Stimulated activated CD4-positive, alpha-beta T cell treated with anti-CD3 and anti-CD28 coated beads, TNF-alpha, amount 100 ng/mL, for 4 hours (primary cell): ENCODE results near the gene DAPK1.
"Not testable (repeated sequence)": the region's sequence is repeated elsewhere in the genome, so short reads cannot be mapped to it uniquely, and the experiment has no call there.

Experiments
- DNase-seq, 3 experiments: peaks; one replicate each; pipeline ENCODE4 v3.0.0-alpha.2; 2020; ENCODE audit warnings: low read depth in 3 of 3

Gene DAPK1

DNA sequence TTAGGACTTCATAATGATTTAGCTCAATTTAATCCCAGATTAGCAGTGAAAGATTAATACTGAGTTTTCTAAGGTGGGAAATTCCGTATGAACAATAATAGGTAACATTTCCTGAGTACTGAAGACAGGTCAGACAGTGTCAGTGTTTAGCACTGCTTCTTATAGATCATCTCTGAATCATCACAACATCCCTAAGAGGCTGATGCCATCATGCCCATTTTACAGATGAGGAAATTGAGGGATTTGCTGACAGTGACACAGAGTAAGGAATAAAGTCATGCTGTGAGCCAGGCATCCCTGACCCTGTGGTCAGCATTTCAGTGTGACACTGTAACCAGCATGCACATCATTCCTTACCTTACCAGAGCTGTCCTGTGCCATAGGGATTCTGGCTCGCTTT lies 44.5 kb downstream of the DAPK1 start:
- DNase-seq, result no peak

DNA sequence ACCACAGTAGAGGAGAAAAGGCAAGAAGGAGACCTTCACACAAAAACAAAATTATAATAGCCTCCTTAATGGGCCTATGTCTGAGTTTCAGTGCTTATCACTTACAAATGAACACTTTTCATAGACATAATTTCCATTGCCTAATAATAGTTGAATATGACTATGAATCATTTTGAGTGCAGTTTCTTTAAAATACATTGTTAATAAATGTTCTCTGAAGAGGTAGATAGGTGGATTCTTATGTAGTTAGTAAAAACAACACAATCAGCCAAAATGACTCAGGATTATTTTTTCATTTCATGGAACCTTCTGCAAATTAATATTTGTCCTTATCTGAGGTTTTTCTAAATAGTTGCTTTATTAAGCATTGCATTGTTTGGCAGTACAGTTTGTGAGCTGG lies 45.6 kb downstream of the DAPK1 start:
- no peak for DNase-seq

DNA sequence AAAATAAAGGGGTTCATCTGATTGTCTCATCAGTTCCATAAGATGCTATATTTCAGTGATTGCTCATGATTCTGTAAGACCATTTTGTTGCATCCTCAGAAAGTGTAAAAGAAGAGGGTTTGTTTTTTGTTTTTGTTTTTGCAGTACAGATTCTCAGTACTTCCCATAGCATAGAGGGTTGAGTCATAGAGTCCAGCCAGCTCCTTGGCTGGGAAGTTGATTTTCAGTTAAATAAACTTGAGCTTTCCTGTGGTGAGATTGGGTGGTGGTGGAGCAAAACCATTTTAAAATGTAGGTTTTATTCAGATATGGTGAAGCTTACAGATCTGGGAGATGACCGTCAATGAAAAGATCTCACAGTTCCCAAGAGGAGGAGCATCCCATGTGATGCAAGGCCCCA lies 48.2 kb downstream of the DAPK1 start:
- DNase-seq, result no peak

DNA sequence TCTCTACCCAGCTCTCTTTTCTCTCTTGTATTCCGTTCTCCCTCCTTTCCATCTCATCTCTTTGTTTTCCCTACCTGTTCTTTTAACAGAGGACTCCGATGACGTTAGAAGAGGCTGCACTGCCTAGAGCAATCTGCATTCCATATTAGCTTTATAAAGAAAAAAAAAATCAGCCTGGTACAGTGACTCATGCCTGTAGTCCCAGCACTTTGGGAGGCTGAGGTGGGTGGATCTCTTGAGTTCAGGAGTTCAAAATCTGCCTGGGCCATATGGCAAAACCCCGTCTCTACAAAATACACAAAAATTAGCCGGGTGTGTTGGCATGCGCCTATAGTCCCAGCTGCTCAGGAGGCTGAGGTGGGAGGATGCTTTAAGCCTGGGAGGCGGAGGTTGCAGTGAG lies 49.0 kb downstream of the DAPK1 start:
- no peak for DNase-seq

DNA sequence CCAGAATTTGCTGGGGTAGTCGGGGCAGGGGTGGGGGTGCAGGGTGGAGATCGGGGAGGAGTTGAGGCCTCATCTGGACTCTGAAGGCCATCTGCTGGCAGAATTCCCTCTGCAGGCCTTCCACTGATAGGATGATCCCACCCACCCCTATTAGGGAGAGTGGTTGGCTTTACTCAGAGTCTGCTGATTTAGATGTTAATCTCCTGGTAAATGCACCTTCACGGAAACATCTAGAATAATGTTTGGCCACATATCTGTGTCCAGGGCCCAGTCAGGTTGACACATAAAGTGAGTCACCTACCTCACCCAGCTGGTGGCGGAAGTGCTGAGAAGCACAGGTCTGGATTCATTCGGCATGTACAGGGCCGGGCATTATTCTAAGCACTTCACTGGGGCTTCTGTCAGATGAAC lies 50.0 kb downstream of the DAPK1 start:
- DNase-seq, result no peak

DNA sequence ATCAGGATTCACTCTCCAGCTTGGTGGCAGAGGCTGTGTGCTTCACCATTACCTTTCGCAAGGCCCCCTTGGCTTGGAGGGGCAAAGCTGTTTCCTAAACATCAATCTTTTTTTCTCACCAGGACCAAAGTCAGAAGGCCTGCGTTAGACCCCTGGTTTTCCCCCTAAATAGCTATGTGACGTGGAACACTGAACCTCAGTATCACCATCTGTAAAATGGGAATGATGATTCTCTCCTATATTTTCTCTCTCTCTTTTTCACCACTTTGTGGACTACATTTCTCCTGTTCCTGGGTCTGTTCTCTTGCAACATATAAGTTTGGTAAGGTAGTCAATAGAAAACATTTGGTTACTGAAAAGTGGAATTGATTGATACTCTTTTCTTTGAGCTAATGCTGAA lies 50.5 kb downstream of the DAPK1 start:
- DNase-seq, result no peak

DNA sequence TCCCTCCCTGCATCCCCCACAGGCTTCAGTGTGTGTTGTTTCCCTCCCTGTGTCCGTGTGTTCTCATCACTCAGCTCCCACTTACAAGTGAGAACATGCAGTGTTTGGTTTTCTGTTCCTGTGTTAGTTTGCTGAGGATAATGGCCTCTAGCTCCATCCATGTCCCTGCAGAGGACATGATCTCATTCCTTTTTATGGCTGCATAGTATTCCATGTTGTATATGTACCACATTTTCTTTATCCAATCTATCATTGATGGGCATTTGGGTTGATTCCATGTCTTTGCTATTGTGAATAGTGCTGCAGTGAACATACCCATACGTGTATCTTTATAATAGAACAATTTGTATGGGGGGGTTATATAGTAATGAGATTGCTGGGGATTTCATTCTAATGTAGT lies 51.4 kb downstream of the DAPK1 start:
- DNase-seq, result not testable (repeated sequence)

DNA sequence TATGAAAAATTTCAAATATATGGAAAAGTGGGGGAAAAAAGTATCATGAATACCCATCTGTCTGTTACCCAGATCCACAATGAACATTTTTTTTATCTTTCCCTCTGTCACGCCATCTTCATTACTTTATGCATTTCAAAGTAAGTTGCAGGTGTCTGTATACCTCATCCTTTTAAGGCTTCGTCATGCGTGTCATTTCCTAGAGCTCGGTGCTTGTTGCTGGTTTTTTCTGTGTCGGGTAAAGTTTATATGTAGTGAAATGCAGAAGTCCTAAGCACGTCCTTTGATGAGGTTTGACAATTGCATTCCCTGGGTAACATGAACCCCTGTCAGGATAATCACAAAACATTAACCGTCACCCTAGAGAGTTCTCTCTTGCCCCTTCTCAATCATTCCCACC lies 52.1 kb downstream of the DAPK1 start:
- DNase-seq, result no peak

DNA sequence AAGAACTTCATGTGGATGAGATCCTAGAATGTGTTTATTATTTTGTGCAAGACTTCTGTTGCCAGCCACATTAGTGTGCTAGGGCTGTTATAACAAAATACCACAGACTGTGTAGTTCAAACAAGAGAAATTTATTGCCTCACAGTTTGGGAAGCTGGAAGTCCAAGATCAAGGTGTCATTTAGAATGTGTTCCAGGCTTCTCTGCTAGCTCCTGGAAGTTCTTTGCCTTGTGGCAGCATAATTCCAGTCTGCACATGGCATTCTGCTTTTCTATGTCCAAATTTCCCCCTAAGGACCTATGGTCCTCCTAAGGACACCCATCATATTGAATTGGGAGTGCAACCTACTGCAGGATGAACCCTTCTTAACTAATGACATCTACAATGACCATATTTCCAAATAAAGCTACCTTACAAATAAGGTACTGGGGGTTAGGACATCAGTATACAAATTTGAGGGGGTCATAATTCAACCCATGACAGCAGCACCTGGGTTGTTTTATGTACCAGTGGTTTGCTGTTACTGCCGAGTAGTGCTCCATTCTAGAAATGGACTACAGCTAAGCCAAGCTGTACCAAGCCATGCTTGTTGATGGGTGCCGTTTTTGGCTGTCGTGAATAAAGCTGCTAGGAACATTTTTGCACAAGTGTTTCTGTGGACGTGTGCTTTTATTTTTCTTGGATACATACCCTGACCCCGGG lies 52.7 kb downstream of the DAPK1 start:
- no peak for DNase-seq

DNA sequence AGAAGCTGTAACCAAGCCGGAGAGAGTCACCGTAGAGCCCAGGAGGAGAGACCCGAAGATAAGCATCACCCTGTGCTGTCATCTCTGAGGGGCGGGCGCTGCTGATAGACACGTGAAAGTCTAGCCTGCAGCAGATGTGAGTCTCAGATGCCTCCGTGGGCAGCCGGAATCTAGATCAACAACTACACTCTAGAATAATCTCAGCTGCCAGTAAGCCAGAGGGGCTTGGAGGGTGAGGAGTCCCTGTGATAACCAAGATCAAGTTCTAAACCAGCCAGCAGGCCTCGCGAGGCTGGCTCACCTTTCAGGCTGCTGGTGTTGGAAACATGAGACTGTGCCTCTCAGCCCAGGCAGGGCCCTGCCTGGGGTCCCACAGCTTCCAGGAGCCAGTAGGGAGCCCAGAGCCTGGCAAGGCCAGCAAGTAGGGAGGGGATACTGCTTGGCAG lies 54.1 kb downstream of the DAPK1 start:
- no peak for DNase-seq

DNA sequence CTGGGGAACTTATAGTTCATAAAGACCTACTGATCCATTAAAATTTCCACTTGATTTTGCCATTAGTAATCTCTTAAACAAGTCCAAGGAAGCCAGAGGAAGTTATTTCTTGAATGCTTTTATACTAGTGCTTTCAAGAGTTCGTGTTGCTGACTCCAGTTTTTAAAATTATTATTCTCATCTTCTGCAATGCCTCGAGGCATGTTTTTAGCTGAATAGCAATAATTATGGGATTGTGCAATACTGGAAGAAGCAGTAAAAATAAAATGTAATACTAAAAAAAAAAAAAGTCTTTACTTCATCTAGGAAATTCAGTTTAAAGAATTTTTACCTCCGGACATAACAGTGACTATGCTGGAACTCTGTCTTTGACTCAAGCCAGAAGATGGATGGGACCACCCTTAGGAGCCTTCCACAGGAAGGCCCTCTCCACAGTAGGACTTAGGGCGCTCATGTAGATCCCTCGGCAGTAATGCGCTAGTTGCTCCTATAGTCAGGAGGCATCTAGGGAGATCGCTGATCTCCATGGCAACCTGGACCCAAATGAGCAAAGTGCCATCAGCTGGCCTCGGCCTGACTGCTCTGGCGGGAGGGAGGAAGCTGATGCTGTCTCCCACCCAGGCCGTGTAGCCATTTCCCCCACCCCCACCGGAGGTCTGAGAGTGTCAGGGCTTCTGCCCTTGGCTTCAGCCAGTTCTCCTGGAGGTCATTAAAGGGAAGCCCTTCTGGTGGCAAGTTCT lies 56.7 kb downstream of the DAPK1 start:
- no peak for DNase-seq

DNA sequence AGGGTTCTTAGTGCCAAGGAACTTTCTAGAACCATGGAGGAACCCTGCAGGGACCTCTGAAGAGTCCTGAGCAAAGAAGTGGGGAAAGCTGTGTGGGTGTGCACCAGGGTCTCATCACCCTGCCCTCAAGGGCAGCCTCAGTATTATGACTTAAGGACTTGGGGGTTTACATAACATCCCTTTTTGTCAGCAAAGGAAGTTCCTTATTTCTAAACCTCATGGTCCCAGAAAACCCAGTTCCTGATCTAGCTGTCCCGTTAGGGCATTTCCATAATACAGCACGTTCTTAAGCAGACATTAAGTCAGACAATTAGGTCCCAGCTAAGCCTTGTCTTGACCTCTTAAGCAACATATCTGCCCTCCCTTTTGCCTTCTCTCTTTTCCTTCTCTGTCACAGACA lies 57.3 kb downstream of the DAPK1 start:
- DNase-seq, result no peak

DNA sequence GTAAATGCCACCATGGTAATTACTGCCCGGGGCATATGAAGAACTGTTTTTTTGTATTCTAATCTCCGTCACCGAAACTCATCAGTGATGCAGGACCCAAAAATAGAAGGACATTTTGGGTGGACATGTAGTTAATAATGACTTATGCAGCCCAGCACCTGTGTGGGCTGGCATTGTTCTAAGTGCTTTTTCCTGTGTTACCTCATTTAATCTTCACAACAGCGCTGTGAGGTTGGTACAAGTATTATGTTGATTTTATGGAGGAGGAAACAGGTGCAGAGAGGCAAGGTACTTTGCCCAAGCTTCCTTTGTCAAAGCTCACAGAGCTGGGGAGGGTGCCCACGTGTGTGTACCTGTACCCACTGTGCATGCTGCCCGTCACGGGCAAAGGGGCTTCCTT lies 58.4 kb downstream of the DAPK1 start:
- DNase-seq, result no peak

DNA sequence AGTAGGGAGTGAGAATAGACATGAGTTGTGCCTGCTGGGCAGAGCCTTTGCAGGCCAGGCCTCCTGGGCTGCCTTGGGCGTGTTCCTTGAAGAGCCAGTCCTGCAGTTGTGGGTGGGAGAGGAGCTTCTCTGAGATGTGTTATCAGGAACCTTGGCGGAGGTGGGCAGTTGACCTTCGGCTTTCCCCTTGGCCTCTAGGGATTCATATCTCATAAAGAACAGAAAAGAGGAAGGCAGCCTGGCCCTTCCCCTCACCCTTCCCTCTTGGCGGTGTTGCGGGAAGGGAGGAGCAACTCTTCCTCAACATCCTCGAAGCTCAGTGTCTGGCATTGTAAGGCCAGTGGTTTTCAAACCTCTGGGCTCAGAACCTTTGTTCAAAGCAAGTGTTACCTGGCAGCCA lies 59.2 kb downstream of the DAPK1 start:
- DNase-seq, result no peak

DNA sequence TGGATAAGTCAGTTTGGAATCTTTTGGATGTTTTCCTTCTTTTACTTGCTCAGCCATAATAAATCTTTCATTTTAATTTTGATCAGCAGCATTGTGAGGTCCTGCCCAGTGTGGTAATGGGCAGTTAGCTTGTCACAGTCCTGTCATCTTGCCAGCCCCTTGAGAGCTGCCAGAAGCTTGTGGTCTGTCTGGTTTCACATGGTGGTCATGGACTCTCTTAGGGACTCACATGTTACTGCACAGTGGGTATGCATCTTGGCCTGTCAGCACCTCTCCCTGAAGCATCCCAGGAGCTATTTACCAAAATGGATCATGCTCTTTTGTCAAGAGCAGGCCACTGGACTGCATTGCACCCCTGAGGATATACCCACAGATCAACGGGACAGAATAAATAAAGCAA lies 60.3 kb downstream of the DAPK1 start:
- DNase-seq, result no peak

DNA sequence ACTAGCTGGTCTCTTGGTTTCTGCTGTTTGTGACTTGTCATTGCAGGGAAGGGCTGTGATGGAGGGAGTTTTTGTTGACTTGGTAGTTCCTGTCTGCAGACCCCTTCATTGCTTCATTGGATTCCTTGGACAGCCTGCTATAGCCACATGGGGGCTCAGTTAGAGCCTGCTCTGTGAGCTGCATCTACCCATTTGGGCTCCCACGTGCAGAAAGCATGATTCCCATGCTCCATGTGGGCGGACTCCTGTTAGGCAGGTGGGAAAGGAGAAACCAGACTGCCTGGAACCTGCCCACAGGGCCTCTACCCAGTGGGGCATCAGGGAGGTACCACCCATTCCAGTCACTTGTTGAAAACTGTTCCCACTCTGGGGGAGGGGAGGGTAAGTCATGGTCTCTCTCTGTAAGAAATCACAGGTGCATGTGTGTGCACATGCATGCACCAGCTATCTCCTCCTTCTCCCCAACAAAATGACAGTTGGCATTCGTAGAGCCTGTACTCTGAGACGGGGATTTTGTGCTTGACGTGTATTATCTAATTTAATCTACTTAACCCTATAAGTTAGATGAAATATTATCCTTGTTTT lies 61.0 kb downstream of the DAPK1 start:
- no peak for DNase-seq

DNA sequence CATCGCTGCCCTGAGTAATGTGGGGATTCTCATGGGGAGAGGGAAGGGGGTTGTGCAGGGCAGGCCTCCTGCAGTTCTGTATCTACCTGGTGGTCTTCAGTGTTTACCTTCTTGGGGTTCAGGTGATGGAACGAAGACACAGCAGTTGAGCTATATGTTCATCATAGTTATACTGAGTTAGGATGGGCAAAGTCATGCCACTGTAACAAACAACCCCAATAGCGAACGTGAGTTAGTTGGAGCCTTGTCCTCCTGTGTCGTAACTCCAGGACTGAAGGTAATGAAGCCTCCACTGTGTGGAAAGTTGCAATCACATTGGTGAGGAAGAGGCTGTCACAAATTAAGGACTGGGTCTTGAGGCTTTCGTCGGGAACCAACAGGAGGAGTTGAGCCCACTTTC lies 64.4 kb downstream of the DAPK1 start:
- no peak for DNase-seq

DNA sequence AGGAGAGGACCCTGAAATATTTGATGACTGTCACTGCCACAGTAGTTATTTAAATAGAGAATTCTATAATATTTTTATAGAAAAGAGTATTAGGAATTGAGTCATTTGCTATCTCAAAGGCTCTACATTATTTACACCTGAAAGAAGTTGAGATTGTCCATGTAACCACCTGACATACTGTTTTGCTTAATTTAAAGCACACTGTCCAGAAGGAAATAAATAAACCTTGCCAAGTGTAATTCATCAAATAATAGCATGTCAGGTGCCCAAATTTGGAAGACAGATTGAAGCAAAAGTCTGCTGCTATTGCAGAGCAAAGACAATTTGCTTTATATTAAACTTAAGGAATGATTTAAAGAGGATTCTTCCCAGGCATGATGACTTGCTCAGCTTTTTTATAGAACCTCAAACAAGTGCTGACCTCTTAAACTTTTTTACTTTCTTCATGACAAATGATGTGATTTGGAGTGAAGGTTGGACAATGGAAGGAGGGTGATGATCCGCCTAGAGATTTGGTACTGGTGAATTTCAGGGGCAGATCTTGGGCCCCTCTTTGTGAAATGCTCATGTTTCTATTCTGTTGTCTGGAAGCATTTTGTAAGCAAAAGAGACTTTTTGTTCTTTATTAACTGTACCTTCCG lies 65.0 kb downstream of the DAPK1 start:
- DNase-seq, result no peak

DNA sequence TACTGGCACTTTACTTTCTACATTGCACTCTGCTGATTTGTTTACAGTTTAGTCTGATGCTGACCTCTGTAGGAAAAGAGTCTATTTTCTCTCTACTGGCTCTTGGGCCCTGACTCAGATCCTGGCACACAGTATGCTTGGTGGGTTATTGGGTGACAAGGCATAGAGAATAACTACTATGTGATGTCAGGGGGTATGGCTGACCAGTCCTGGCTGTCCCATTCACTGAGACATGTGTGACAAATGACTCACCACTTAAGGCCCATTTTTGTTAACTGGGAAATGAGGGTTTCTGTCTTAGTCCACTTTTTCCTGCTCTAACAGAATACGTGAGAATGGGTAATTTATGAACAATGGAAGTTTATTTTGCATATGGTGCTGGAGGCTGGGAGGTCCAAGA lies 66.4 kb downstream of the DAPK1 start:
- DNase-seq, result no peak

DNA sequence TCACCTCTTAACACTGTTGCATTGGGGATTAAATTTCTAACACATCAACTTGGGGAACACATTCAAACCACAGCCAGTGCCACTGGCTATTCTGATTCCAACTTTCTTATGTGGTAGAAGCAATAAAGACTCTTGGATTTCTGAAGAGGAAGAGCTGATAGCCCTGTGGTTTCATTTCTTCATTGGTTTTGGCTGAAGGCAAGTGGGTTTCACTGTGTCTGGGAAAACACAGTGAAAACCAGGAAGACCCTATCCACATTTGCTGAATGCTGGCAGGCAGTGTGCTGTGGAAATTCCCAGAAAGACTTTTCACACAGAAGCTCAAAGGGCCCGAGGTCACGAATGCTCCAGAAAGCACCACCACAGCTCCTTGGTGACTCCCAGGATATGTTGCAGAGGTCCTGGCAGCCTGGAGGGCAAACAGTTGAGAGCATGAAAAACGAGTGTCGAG lies 67.1 kb downstream of the DAPK1 start:
- DNase-seq, result no peak

DNA sequence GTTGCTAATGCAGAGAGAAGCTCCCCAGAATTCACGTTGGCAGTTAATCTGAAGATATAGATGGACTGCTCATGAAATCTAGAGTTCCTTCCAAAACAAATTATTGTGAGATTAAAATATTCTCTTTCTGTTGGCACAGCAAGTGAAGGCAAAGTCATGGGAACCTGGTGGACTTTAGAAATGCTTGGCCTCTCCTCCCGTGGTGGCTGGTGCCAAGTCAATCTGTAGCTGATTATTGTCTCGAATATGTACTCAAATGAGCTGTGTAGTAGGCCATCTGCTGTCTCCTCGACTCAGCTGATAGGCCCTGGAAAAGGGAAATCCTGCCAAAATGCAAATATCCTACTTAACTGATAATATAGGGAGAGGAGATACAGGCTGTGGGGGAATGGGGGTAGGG lies 69.3 kb downstream of the DAPK1 start:
- DNase-seq, result no peak

DNA sequence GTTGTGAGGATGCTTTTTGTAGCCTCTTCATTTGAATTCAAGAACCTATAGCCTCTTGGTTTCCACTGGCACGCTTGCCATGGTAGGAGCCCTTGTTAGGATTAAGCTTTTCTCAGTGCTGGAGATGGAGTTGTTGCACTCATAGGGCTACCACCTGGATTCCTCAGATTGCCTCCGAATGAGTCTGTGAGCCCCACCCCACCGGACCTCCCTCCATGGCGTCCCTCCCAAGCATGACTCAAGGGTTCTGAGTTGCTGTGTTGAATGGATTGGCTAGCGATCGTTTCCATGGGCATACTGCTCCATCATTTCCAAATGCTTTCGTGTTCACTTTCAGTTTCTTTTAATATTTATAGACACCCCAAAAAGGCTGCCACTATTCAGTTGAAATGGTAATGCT lies 69.9 kb downstream of the DAPK1 start:
- no peak for DNase-seq

DNA sequence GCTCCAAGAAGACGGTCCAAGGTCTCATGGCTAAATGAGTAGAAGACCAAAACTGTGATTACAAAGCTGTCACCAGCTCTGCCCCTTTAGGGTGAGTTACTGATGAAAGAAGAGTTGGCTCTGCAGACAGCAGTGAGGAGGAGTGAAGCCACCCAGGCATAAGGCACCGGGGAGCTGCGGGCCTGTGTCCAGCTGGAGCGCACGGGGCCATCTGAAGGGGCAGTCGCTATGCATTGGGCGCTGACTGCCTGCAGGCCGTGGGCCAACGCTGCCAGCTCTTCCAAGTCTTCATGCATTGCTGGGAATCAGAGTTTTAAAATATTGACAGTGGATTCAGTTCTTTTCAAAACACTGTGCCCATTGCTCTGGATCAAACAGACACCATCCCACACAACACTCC lies 70.3 kb downstream of the DAPK1 start:
- DNase-seq, result no peak
